GM12892 (cell line): Measurements from ENCODE around the gene SCUBE1.
A peak's percentile ranks its signal among the peaks of the same experiment; 100 is the strongest.

Experiments used
- DNase-seq: peaks from one replicate; pipeline ENCODE4 v3.0.0; 2011; ENCODE audit not compliant: insufficient read length
- FAIRE-seq: peaks from 2 replicates; lab custom pipeline; 2011; peaks lifted over from hg19 to GRCh38; lab: Jason Lieb, UNC
- POLR2A ChIP-seq: IDR thresholded peaks from 2 replicates; pipeline ENCODE4 v1.6.1; 2011; ENCODE audit warnings: low read depth, low read length, control low read depth
- POLR2AphosphoS5 ChIP-seq: IDR thresholded peaks from 2 replicates; pipeline ENCODE4 v1.6.1; 2011; ENCODE audit warnings: low read depth, low read length, control low read depth
- TAF1 ChIP-seq: IDR thresholded peaks from 2 replicates; pipeline ENCODE4 v1.6.1; 2011; ENCODE audit warnings: low read depth, mild to moderate bottlenecking, control low read depth, low read length, borderline replicate concordance

SCUBE1 gene

GRCh38 chr22:43200031-43200430, 143.1 kb downstream of the SCUBE1 start:
- DNase-seq: no peak
- no peak for FAIRE-seq
- TF ChIP-seq POLR2A: no peak
- TF ChIP-seq POLR2AphosphoS5: no peak
- TF ChIP-seq TAF1: no peak

GRCh38 chr22:43199541-43199940, 143.6 kb downstream of the SCUBE1 start:
- TF ChIP-seq TAF1 (no peak), POLR2AphosphoS5 (no peak), POLR2A (no peak)
- no peak for FAIRE-seq
- DNase-seq: no peak

- FAIRE-seq (no peak), DNase-seq (no peak)
- TF ChIP-seq POLR2AphosphoS5 (no peak), POLR2A (no peak), TAF1 (no peak)
Observed at GRCh38 chr22:43198936-43199335, 144.2 kb downstream of the SCUBE1 start.

GRCh38 chr22:43198126-43198525, 145.0 kb downstream of the SCUBE1 start:
- TF ChIP-seq TAF1 (no peak), POLR2AphosphoS5 (no peak), POLR2A (no peak)
- no peak for DNase-seq
- no peak for FAIRE-seq

- no peak for DNase-seq
- no peak for TF ChIP-seq POLR2AphosphoS5
- TF ChIP-seq TAF1: no peak
- TF ChIP-seq POLR2A: no peak
- no peak for FAIRE-seq
Observed at GRCh38 chr22:43197271-43197941, 145.8 kb downstream of the SCUBE1 start.

GRCh38 chr22:43191831-43192230, 151.3 kb downstream of the SCUBE1 start:
- DNase-seq (no peak), FAIRE-seq (no peak)
- TF ChIP-seq TAF1 (no peak), POLR2A (no peak), POLR2AphosphoS5 (no peak)

GRCh38 chr22:43188829-43189545, 154.2 kb downstream of the SCUBE1 start:
- no peak for DNase-seq
- no peak for FAIRE-seq
- TF ChIP-seq POLR2AphosphoS5 (no peak), POLR2A (no peak), TAF1 (no peak)

GRCh38 chr22:43187171-43188099, 155.7 kb downstream of the SCUBE1 start:
- FAIRE-seq (peak; percentile 99), DNase-seq (peak; percentile 98)
- TF ChIP-seq TAF1: peak; percentile 55
- TF ChIP-seq POLR2A: peak; percentile 96
- peak; percentile 80 for TF ChIP-seq POLR2AphosphoS5

- DNase-seq: peak; percentile 80
- FAIRE-seq: peak; percentile 9
- TF ChIP-seq TAF1: 0 out of 2 replicates have a peak, but pooled peaks have one; percentile 40
- peak; percentile 68; the same call in 1 of the 2 replicates for TF ChIP-seq POLR2A
- no peak for TF ChIP-seq POLR2AphosphoS5
Observed at GRCh38 chr22:43186272-43187170, 156.7 kb downstream of the SCUBE1 start, which contains the start of gene TTLL12. TSS of gene TTLL12 (minus strand) at chr22:43187134. CDS start at chr22:43187069, 65 bp downstream.

GRCh38 chr22:43185860-43186261, 157.3 kb downstream of the SCUBE1 start:
- FAIRE-seq: no peak
- DNase-seq: no peak
- TF ChIP-seq TAF1 (no peak), POLR2AphosphoS5 (no peak), POLR2A (no peak)
